Astrocyte of the spinal cord (primary cell): Measurements from ENCODE around the gene C1orf232.
A peak's percentile ranks its signal among the peaks of the same experiment; 100 is the strongest.

Experiments
- DNase-seq: peaks from one replicate; pipeline ENCODE4 v3.0.0; 2011; ENCODE audit warnings: low read depth, low spot score
- H3K4me3 ChIP-seq: 2 replicates; pipeline ENCODE4 v1.5.1; 2011; ENCODE audit warnings: low read depth, mild to moderate bottlenecking, low read length, moderate library complexity
- CTCF ChIP-seq: IDR thresholded peaks from 2 replicates; pipeline ENCODE4 v1.5.1; 2012; ENCODE audit warnings: low read depth, mild to moderate bottlenecking, low read length, inconsistent platforms
- in situ Hi-C: cut with HindIII; loops from 2 replicates; pipeline ENCODE4 v1.10.0; 2017; ENCODE audit warnings: low sequenced_read_pairs

Gene C1orf232

GRCh38 chr1:26169669-26170471, 1.1 kb upstream of the C1orf232 start, which contains the start of gene ZNF593:
Gene ZNF593, plus strand, starts transcription at chr1:26169908. Its CDS starts 76 bp downstream, at chr1:26169984.
- peak; percentile 85 for TF ChIP-seq CTCF
- peak; percentile 83 for DNase-seq
- H3K4me3 ChIP-seq: peak within 1 kb of the TSS; percentile 71
- in situ Hi-C loops: no loop called here

GRCh38 chr1:26169198-26169554, 413 bp upstream of the C1orf232 start:
- no peak for TF ChIP-seq CTCF
- in situ Hi-C loops: no loop called here
- no peak overlapping the region for H3K4me3 ChIP-seq
- DNase-seq: no peak

GRCh38 chr1:26166719-26167281, 2.0 kb downstream of the C1orf232 start:
- no peak for DNase-seq
- in situ Hi-C loops: no loop called here
- H3K4me3 ChIP-seq: no peak overlapping the region
- TF ChIP-seq CTCF: no peak

GRCh38 chr1:26164861-26165842, 3.6 kb downstream of the C1orf232 start:
- no peak overlapping the region for H3K4me3 ChIP-seq
- no peak for TF ChIP-seq CTCF
- DNase-seq: no peak
- in situ Hi-C loops: no loop called here

GRCh38 chr1:26164036-26164860, 4.5 kb downstream of the C1orf232 start:
- peak overlapping the region; percentile 24 for H3K4me3 ChIP-seq
- in situ Hi-C loops: no loop called here
- no peak for DNase-seq
- TF ChIP-seq CTCF: peak; percentile 46

GRCh38 chr1:26163684-26164035, 5.1 kb downstream of the C1orf232 start:
- no peak for DNase-seq
- no peak for TF ChIP-seq CTCF
- in situ Hi-C loops: no loop called here
- H3K4me3 ChIP-seq: no peak overlapping the region
